Endothelial cell of umbilical vein (primary cell): ENCODE data around the gene CYP46A1. TPM values are rescaled to one million over a fixed set of nuclear protein-coding genes. Genes with fewer than 3 reads are reported as not detected.

Experiments
- BruUV-seq: library from RNA; stranded (reverse); fragments of 400-500 nt; replicated peaks from 2 replicates; lab custom pipeline; 2021; lab: Mats Ljungman, UMichigan
- CTCF ChIA-PET: fragments of 300-600, 350-600 bp; sonication (Branson Sonifier 250); formaldehyde crosslinking; loops from one replicate; lab custom pipeline; 2021; ENCODE audit warnings: antibody characterized with exemption, inconsistent platforms; lab: Charles Lee
- POLR2A ChIA-PET: fragments of 300-600, 350-600 bp; sonication (Branson Sonifier 250); formaldehyde crosslinking; loops from one replicate; lab custom pipeline; 2021; ENCODE audit warnings: antibody characterized with exemption, inconsistent platforms; lab: Charles Lee
- DNase-seq: peaks from one replicate; pipeline ENCODE4 v3.0.0-alpha.2; 2011; ENCODE audit warnings: low read depth, low spot score
- FAIRE-seq: peaks from 2 replicates; lab custom pipeline; 2011; peaks lifted over from hg19 to GRCh38; lab: Jason Lieb, UNC
- H2AFZ ChIP-seq: 2 replicates; pipeline ENCODE4 v1.6.0; 2012; ENCODE audit warnings: low read depth, low read length, control low read depth, inconsistent platforms
- H3K27ac ChIP-seq: 2 replicates; pipeline ENCODE4 v1.5.1; 2011; ENCODE audit warnings: low read depth, mild to moderate bottlenecking, control low read depth, low read length, moderate library complexity; ENCODE audit not compliant: insufficient read depth
- H3K27me3 ChIP-seq, 2 experiments: 2 replicates each; pipeline versions ENCODE4 v1.6.0 to v1.6.1; 2011; ENCODE audit warnings: low read length in 2 of 2, mixed read lengths in 1 of 2; ENCODE audit not compliant: control insufficient read depth in 2 of 2, insufficient read depth in 2 of 2
- H3K36me3 ChIP-seq, 2 experiments: 2 replicates in 1 of 2; 3 replicates in 1 of 2; pipeline ENCODE4 v1.5.1; 2011; ENCODE audit warnings: low read length in 2 of 2, mild to moderate bottlenecking in 1 of 2, moderate library complexity in 1 of 2; ENCODE audit not compliant: control insufficient read depth in 2 of 2, insufficient read depth in 2 of 2; ENCODE audit errors: extremely low read depth in 1 of 2
- H3K4me1 ChIP-seq: 3 replicates; pipeline ENCODE4 v1.5.1; 2011; ENCODE audit warnings: mild to moderate bottlenecking, low read length; ENCODE audit not compliant: control insufficient read depth, insufficient read depth; ENCODE audit errors: extremely low read depth
- H3K4me2 ChIP-seq: 2 replicates; pipeline ENCODE4 v1.6.1; 2011; ENCODE audit warnings: low read length, control low read depth, mixed read lengths; ENCODE audit not compliant: insufficient read depth
- H3K4me3 ChIP-seq, 3 experiments: fragments of 200-600 bp in 1 of 3; sonication (generic), shearing (Covaris generic) in 1 of 3; replicated peaks in 1 of 3; 2 replicates each; pipeline ENCODE4 v1.5.1; 2011 to 2016; ENCODE audit warnings: control low read depth in 3 of 3, low read length in 3 of 3, mild to moderate bottlenecking in 2 of 3, inconsistent platforms in 1 of 3, low read depth in 1 of 3, moderate library complexity in 1 of 3; ENCODE audit not compliant: insufficient read depth in 1 of 3
- H3K79me2 ChIP-seq: 2 replicates; pipeline ENCODE4 v1.6.0; 2012; ENCODE audit warnings: low read length, inconsistent platforms; ENCODE audit not compliant: control insufficient read depth, insufficient read depth
- H3K9ac ChIP-seq: replicated peaks from 2 replicates; pipeline ENCODE3; 2011; ENCODE audit warnings: low read length, control low read depth; ENCODE audit not compliant: insufficient read depth; ENCODE audit errors: extremely low read depth
- H3K9me1 ChIP-seq: replicated peaks from 3 replicates; pipeline ENCODE4 v1.6.0; 2011; ENCODE audit warnings: mild to moderate bottlenecking, low read length; ENCODE audit not compliant: control insufficient read depth, insufficient read depth; ENCODE audit errors: extremely low read depth
- H3K9me3 ChIP-seq: replicated peaks from 2 replicates; pipeline ENCODE4 v1.5.1; 2012; ENCODE audit warnings: low read length, inconsistent platforms; ENCODE audit not compliant: control insufficient read depth, insufficient read depth
- H4K20me1 ChIP-seq: replicated peaks from 2 replicates; pipeline ENCODE3; 2011; ENCODE audit warnings: mild to moderate bottlenecking, low read length; ENCODE audit not compliant: control insufficient read depth, insufficient read depth; ENCODE audit errors: extremely low read depth
- CTCF ChIP-seq, 2 donors: IDR thresholded peaks; 1 replicate in 1 of 2; 2 replicates in 1 of 2; pipeline ENCODE4 v1.5.1; 2011; ENCODE audit warnings: low read length in 2 of 2, mild to moderate bottlenecking in 2 of 2, moderate library complexity in 2 of 2, control low read depth in 1 of 2, inconsistent platforms in 1 of 2, low read depth in 1 of 2; ENCODE audit not compliant: insufficient read depth in 1 of 2; ENCODE audit errors: extremely low read depth in 1 of 2
- EZH2 ChIP-seq: IDR thresholded peaks from 2 replicates; pipeline ENCODE4 v1.6.1; 2012; ENCODE audit warnings: borderline replicate concordance, low read depth, mild to moderate bottlenecking, moderate library complexity, low read length, inconsistent platforms; ENCODE audit not compliant: severe bottlenecking
- FOS ChIP-seq: IDR thresholded peaks from 2 replicates; pipeline ENCODE4 v1.6.1; 2011; ENCODE audit warnings: mild to moderate bottlenecking, low read length, moderate library complexity, borderline replicate concordance; ENCODE audit not compliant: insufficient read depth
- GATA2 ChIP-seq: IDR thresholded peaks from 2 replicates; pipeline ENCODE4 v1.7.0; 2011; ENCODE audit warnings: low read depth, mild to moderate bottlenecking, moderate library complexity, mixed read lengths, low read length; ENCODE audit not compliant: insufficient read length, insufficient read depth
- JUN ChIP-seq: IDR thresholded peaks from 2 replicates; pipeline ENCODE4 v1.6.1; 2011; ENCODE audit warnings: borderline replicate concordance, low read depth; ENCODE audit not compliant: insufficient read length, insufficient read depth
- MAX ChIP-seq: IDR thresholded peaks from 2 replicates; pipeline ENCODE4 v1.6.1; 2011; ENCODE audit not compliant: insufficient read depth, insufficient read length
- MYC ChIP-seq: IDR thresholded peaks from one replicate; pipeline ENCODE4 v1.6.1; 2011; ENCODE audit warnings: mild to moderate bottlenecking, low read depth, low read length
- POLR2A ChIP-seq: IDR thresholded peaks from 2 replicates; pipeline ENCODE4 v1.6.1; 2012; ENCODE audit warnings: low read depth, mild to moderate bottlenecking, control low read depth, low read length
- POLR2AphosphoS5 ChIP-seq: IDR thresholded peaks from 2 replicates; pipeline ENCODE4 v1.6.1; 2012; ENCODE audit warnings: low read depth, mild to moderate bottlenecking, control low read depth, low read length, moderate library complexity; ENCODE audit not compliant: insufficient read depth
- dilution Hi-C: fragments of 300-500 bp; cut with MboI; formaldehyde crosslinking; loops from one replicate; pipeline ENCODE4 v1.15.0; 2019; ENCODE audit warnings: low sequenced_read_pairs; ENCODE audit not compliant: extremely low pct_ligation_motif_present
- intact Hi-C: fragments of 100-400 bp; cut with micrococcal nuclease; formaldehyde crosslinking; loops from one replicate; pipeline ENCODE4 v1.10.0; 2022
- polyA plus RNA-seq, 4 experiments: library from polyadenylated mRNA; depleted of rRNA in 3 of 4; stranded (reverse) in 3 of 4; unstranded in 1 of 4; fragments of >200 nt; gene quantifications; 2 replicates each; pipeline versions ENCODE4 v1.2.1 to v1.2.3, GENCODE V29; 2011 to 2012; ENCODE audit warnings: missing spikeins in 1 of 4
- total RNA-seq: library from RNA; stranded (reverse); gene quantifications from 2 replicates; pipeline ENCODE4 v1.2.3, GENCODE V29; 2021

Gene CYP46A1
- total and polyA plus RNA-seq, 2 donors (not counting 3 experiments of a cell fraction or from before 2014, with no cell fraction given): 0.03 to 0.24 TPM

- H3K27ac ChIP-seq: no peak overlapping the region
- H3K36me3 ChIP-seq: no peaks in the 10 kb centered on the region
- no peak overlapping the region for H3K4me2 ChIP-seq
- FAIRE-seq: no peak
- H2AFZ ChIP-seq: no peak overlapping the region
- no peak overlapping the region for H3K9ac ChIP-seq
- H3K9me3 ChIP-seq: no peaks in the 10 kb centered on the region
- no TSS peak for BruUV-seq
- DNase-seq: no peak
- dilution Hi-C loops: no loop called here
- POLR2A ChIA-PET: no interaction called here
- H3K27me3 ChIP-seq: peaks cover 4 to 9% of the 10 kb centered on the region in 2 experiments
- no peaks in the 10 kb centered on the region for H4K20me1 ChIP-seq
- no peak for TF ChIP-seq POLR2AphosphoS5
- TF ChIP-seq JUN: no peak
- no peak for TF ChIP-seq FOS
- no peak for TF ChIP-seq GATA2
- no peak for TF ChIP-seq CTCF (IDR thresholded peaks at IDR 0.05; ENCODE audit: extremely low read depth in 1 of 2, insufficient read depth in 1 of 2, low read depth in 1 of 2, low read length in 2 of 2)
- no peak for TF ChIP-seq POLR2A
- TF ChIP-seq EZH2: no peak
- TF ChIP-seq MYC: no peak
- no peak for TF ChIP-seq MAX
- no peaks in the 10 kb centered on the region for H3K4me1 ChIP-seq
- H3K9me1 ChIP-seq: no peaks in the 10 kb centered on the region
- no peak overlapping the region for H3K4me3 ChIP-seq
- no peaks in the 10 kb centered on the region for H3K79me2 ChIP-seq
- intact Hi-C loops: no loop called here
- CTCF ChIA-PET: interaction anchor here (1.2 to 3.1 kb wide), 2 partner anchors 12 to 199 kb away, joined by 7 to 14 read pairs; no protein-coding TSS in a partner anchor
These were observed 16.3 kb downstream of the CYP46A1 start for GRCh38 chr14:99700379-99700778.
